Mononuclear cell (primary cell): ENCODE results near the gene THAP7. TPM values are rescaled to one million over a fixed set of nuclear protein-coding genes. Genes with fewer than 3 reads are reported as not detected.

Source experiments
- total RNA-seq: library from RNA; depleted of rRNA; stranded (reverse); fragments of >200 nt; gene quantifications from one replicate; pipeline ENCODE4 v1.2.3, GENCODE V29; 2012

Gene THAP7
- total RNA-seq, 1 donor: 58.2 TPM

Other genes starting within 250 kb of the THAP7 start
- gene SERPIND1, start 228.0 kb downstream of the THAP7 start, total RNA-seq: not detected
- gene PI4KA, start 143.3 kb downstream of the THAP7 start, total RNA-seq: 83.0 TPM
- 11.5 TPM for gene SNAP29, start 143.1 kb downstream of the THAP7 start, total RNA-seq
- gene CRKL, start 84.7 kb downstream of the THAP7 start, total RNA-seq: 51.9 TPM
- gene AIFM3, start 34.9 kb downstream of the THAP7 start, total RNA-seq: 5.2 TPM
- 24.8 TPM for gene LZTR1, start 19.8 kb downstream of the THAP7 start, total RNA-seq
- gene P2RX6, start 13.0 kb upstream of the THAP7 start, total RNA-seq: 0.21 TPM
- not detected for gene SLC7A4, start 30.4 kb upstream of the THAP7 start, total RNA-seq
- gene LRRC74B, start 43.8 kb upstream of the THAP7 start, total RNA-seq: not detected